ENCODE results near the gene CRACR2A. TPM values are rescaled to one million over a fixed set of nuclear protein-coding genes. Genes with fewer than 3 reads are reported as not detected.

CRACR2A gene
- polyA plus RNA-seq, 3 donors, result 2.8 to 10.7 (median 5.8) TPM

DNA sequence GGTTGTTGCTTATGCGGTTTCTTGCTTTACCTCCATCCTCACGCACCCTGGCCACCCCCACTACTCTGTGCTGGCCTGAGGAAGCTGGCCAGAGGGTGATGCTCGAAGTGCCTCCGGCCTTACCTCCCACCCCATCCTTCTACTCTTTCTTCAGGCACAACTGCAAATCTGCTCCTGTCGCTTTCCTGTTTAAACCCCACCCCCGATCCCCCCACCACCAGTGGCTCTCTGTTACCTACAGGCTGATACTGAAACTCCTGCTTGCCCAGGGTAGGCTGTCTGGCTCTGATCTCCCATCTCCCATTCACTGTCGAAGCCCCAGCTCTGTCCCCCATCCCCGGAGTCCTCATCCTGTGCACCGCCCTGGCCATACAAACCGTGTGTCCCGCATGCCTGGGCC, 150.4 kb downstream of the CRACR2A start:
- intact Hi-C loops (cut with micrococcal nuclease), result no loop called here
- Histone ChIP-seq H2AFZ (ENCODE audit: insufficient read depth, low read depth, low read length, poor library complexity, severe bottlenecking) (no peak overlapping the region), H3K27me3 (ENCODE audit: control insufficient read depth in 2 of 2, insufficient read depth in 2 of 2, low read length in 2 of 2) (no peaks in the 10 kb centered on the region), H3K4me1 (ENCODE audit: control insufficient read depth in 1 of 2, insufficient read depth in 2 of 2, low read length in 2 of 2) (peaks cover 7 to 13% of the 10 kb centered on the region in 2 donors), H4K20me1 (ENCODE audit: insufficient read depth, low read length) (no peaks in the 10 kb centered on the region), H3K36me3 (replicated peaks in 1 of 2; ENCODE audit: control insufficient read depth in 1 of 2, insufficient read depth in 2 of 2, low read length in 2 of 2) (peaks cover 0 to 2% of the 10 kb centered on the region in 2 donors), H3K4me2 (replicated peaks; ENCODE audit: extremely low read depth, low read length, poor library complexity, severe bottlenecking) (no peak overlapping the region), H3K4me3 (replicated peaks in 1 of 3; ENCODE audit: low read depth in 2 of 3, low read length in 3 of 3) (no peak overlapping the region), H3K79me2 (ENCODE audit: insufficient read depth, low read length) (no peaks in the 10 kb centered on the region), H3K9ac (ENCODE audit: insufficient read depth, low read length, poor library complexity, severe bottlenecking) (no peak overlapping the region), H3K9me3 (replicated peaks in 1 of 2; ENCODE audit: control insufficient read depth in 1 of 2, insufficient read depth in 1 of 2, low read length in 2 of 2) (no peaks in the 10 kb centered on the region), H3K27ac (ENCODE audit: low read depth in 1 of 2, low read length in 2 of 2) (no peak overlapping the region)
- Mint-ChIP-seq H3K4me1 (peaks cover 12% of the 10 kb centered on the region), H3K36me3 (peaks cover 0 to 5% of the 10 kb centered on the region in 2 donors), H3K4me3 (no peak overlapping the region), H3K27ac (no peak overlapping the region), H3K9me3 (no peaks in the 10 kb centered on the region), H3K27me3 (ENCODE audit: low read depth in 3 of 3) (peaks cover 11 to 26% (median 14%) of the 10 kb centered on the region in 3 donors)
- DNase-seq, result no peak
- WGBS (ENCODE audit: insufficient coverage), result 85% methylated on average over 11 of the region's 11 CpGs
- TF ChIP-seq, protein P1, sequence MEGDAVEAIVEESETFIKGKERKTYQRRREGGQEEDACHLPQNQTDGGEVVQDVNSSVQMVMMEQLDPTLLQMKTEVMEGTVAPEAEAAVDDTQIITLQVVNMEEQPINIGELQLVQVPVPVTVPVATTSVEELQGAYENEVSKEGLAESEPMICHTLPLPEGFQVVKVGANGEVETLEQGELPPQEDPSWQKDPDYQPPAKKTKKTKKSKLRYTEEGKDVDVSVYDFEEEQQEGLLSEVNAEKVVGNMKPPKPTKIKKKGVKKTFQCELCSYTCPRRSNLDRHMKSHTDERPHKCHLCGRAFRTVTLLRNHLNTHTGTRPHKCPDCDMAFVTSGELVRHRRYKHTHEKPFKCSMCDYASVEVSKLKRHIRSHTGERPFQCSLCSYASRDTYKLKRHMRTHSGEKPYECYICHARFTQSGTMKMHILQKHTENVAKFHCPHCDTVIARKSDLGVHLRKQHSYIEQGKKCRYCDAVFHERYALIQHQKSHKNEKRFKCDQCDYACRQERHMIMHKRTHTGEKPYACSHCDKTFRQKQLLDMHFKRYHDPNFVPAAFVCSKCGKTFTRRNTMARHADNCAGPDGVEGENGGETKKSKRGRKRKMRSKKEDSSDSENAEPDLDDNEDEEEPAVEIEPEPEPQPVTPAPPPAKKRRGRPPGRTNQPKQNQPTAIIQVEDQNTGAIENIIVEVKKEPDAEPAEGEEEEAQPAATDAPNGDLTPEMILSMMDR (IDR thresholded peaks at IDR 0.05), result no peak

DNA sequence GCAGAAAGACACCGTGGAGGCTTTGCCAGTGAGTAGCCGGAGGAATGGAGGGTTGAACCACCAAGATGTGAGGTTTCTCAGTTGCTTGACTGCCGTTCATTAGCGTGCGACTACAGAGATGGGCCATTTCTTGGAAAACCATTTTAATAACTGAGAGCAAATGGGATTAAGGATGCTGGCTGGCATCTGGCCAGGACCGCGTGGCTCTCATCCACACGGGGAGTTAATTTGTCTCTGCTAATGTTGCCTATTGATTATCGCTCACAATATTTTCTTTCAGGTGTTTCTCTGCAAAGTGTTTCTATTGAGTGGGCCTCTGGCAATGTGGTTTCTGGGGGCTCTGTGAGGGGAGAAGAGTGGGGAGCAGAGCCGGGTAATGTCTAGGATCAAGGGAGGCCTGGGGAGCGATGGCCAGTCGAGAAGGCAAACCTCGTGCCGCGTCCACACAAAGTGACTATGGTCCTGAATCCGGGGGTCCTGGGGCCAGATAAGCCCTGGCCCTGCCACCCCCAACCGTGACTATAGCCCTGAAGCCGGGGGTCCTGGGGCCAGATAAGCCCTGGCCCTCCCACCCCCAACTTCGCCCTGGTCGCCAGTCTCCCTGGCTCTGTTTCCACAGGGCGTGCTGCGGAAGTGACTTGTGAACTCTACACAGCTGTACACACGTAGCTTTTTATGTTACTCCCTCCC, 151.3 kb downstream of the CRACR2A start:
- H3K4me1 ChIP-seq (ENCODE audit: control insufficient read depth in 1 of 2, insufficient read depth in 2 of 2, low read length in 2 of 2), result peaks cover 7 to 13% of the 10 kb centered on the region in 2 donors
- no peak for DNase-seq
- Mint-ChIP-seq H3K36me3 (no peaks in the 10 kb centered on the region), H3K27ac (no peak overlapping the region), H3K4me1 (peaks cover 12% of the 10 kb centered on the region), H3K4me3 (no peak overlapping the region), H3K27me3 (ENCODE audit: low read depth in 3 of 3) (peaks cover 11 to 26% (median 14%) of the 10 kb centered on the region in 3 donors), H3K9me3 (no peaks in the 10 kb centered on the region)
- no peak overlapping the region for H3K9ac ChIP-seq (ENCODE audit: insufficient read depth, low read length, poor library complexity, severe bottlenecking)
- no peaks in the 10 kb centered on the region for H3K79me2 ChIP-seq (ENCODE audit: insufficient read depth, low read length)
- H3K4me2 ChIP-seq (replicated peaks; ENCODE audit: extremely low read depth, low read length, poor library complexity, severe bottlenecking), result no peak overlapping the region
- no peak overlapping the region for H3K4me3 ChIP-seq (replicated peaks in 1 of 3; ENCODE audit: low read depth in 2 of 3, low read length in 3 of 3)
- no peaks in the 10 kb centered on the region for H3K9me3 ChIP-seq (replicated peaks in 1 of 2; ENCODE audit: control insufficient read depth in 1 of 2, insufficient read depth in 1 of 2, low read length in 2 of 2)
- no peaks in the 10 kb centered on the region for H3K36me3 ChIP-seq (replicated peaks in 1 of 2; ENCODE audit: control insufficient read depth in 1 of 2, insufficient read depth in 2 of 2, low read length in 2 of 2)
- no peaks in the 10 kb centered on the region for H4K20me1 ChIP-seq (ENCODE audit: insufficient read depth, low read length)
- TF ChIP-seq, protein P1 (IDR thresholded peaks at IDR 0.05), result no peak
- 87% methylated on average over 20 of the region's 23 CpGs for WGBS (ENCODE audit: insufficient coverage)
- H3K27ac ChIP-seq (ENCODE audit: low read depth in 1 of 2, low read length in 2 of 2), result no peak overlapping the region
- no peak overlapping the region for H2AFZ ChIP-seq (ENCODE audit: insufficient read depth, low read depth, low read length, poor library complexity, severe bottlenecking)
- intact Hi-C loops (cut with micrococcal nuclease), result no loop called here
- H3K27me3 ChIP-seq (ENCODE audit: control insufficient read depth in 2 of 2, insufficient read depth in 2 of 2, low read length in 2 of 2), result no peaks in the 10 kb centered on the region

All from CD14-positive monocyte (primary cell).